GM23338 (cell line): ENCODE measurements around the gene PRMT3. TPM values are rescaled to one million over a fixed set of nuclear protein-coding genes. Genes with fewer than 3 reads are reported as not detected.

Source experiments
- ATAC-seq: fragments of 200-7000 bp; cut with Tn5 transposase; 3 replicates; pipeline ENCODE4 v1.9.1; 2020
- DNase-seq: peaks from one replicate; pipeline ENCODE4 v3.0.0-alpha.2; 2015; ENCODE audit warnings: low spot score
- H2AFZ ChIP-seq: fragments of 200-600 bp; sonication (generic); 2 replicates; pipeline ENCODE4 v1.8.0; 2016; ENCODE audit warnings: antibody characterized with exemption, mild to moderate bottlenecking, moderate library complexity
- H3F3A ChIP-seq: fragments of 200-600 bp; sonication (generic); replicated peaks from 2 replicates; pipeline ENCODE4 v1.8.0; 2017; ENCODE audit warnings: antibody characterized with exemption, mixed run types, low read depth
- H3K27ac ChIP-seq: fragments of 200-600 bp; sonication (generic); 2 replicates; pipeline ENCODE4 v1.6.1; 2016; ENCODE audit warnings: low read depth
- H3K27me3 ChIP-seq: fragments of 200-600 bp; sonication (generic); 2 replicates; pipeline ENCODE4 v1.8.0; 2016; ENCODE audit warnings: mild to moderate bottlenecking, mixed run types, moderate library complexity; ENCODE audit not compliant: insufficient read depth
- H3K36me3 ChIP-seq: fragments of 200-600 bp; sonication (generic); 2 replicates; pipeline ENCODE4 v1.8.0; 2016; ENCODE audit warnings: mild to moderate bottlenecking; ENCODE audit not compliant: insufficient read depth
- H3K4me1 ChIP-seq: fragments of 200-600 bp; sonication (generic); 2 replicates; pipeline ENCODE4 v1.8.0; 2016; ENCODE audit warnings: mild to moderate bottlenecking, moderate library complexity; ENCODE audit not compliant: insufficient read depth
- H3K4me2 ChIP-seq: fragments of 200-600 bp; sonication (generic); 2 replicates; pipeline ENCODE4 v1.7.1; 2017; ENCODE audit warnings: mixed run types
- H3K4me3 ChIP-seq: fragments of 200-600 bp; sonication (generic); 2 replicates; pipeline ENCODE4 v1.6.1; 2016; ENCODE audit warnings: mixed run types
- H3K79me2 ChIP-seq: fragments of 200-600 bp; sonication (generic); replicated peaks from 2 replicates; pipeline ENCODE4 v1.8.0; 2017; ENCODE audit warnings: mild to moderate bottlenecking; ENCODE audit not compliant: insufficient read depth
- H3K9me2 ChIP-seq: fragments of 200-600 bp; sonication (generic); 2 replicates; pipeline ENCODE4 v1.8.0; 2017; ENCODE audit not compliant: insufficient read depth
- H4K20me1 ChIP-seq: fragments of 200-600 bp; sonication (generic); replicated peaks from 2 replicates; pipeline ENCODE4 v1.8.0; 2017; ENCODE audit warnings: mild to moderate bottlenecking; ENCODE audit not compliant: insufficient read depth
- H3K27ac Mint-ChIP-seq: 2 replicates; pipeline ENCODE4 v1.8.0; 2020; ENCODE audit warnings: inconsistent platforms, mild to moderate bottlenecking, moderate library complexity, mixed read lengths
- H3K27me3 Mint-ChIP-seq: 3 replicates; pipeline ENCODE4 v1.8.0; 2022; ENCODE audit warnings: low read depth, mild to moderate bottlenecking, moderate library complexity, mixed read lengths, inconsistent platforms; ENCODE audit not compliant: insufficient read depth, poor library complexity
- H3K36me3 Mint-ChIP-seq: 3 replicates; pipeline ENCODE4 v1.8.0; 2021; ENCODE audit warnings: low read depth, mild to moderate bottlenecking, inconsistent platforms, moderate library complexity, mixed read lengths
- H3K4me1 Mint-ChIP-seq: 3 replicates; pipeline ENCODE4 v1.8.0; 2020; ENCODE audit warnings: mild to moderate bottlenecking, inconsistent platforms, mixed read lengths
- H3K4me3 Mint-ChIP-seq: 3 replicates; pipeline ENCODE4 v1.8.0; 2021; ENCODE audit warnings: moderate library complexity, mild to moderate bottlenecking, inconsistent platforms, mixed read lengths
- H3K9me3 Mint-ChIP-seq: 3 replicates; pipeline ENCODE4 v1.8.0; 2020; ENCODE audit warnings: moderate library complexity, mild to moderate bottlenecking, inconsistent platforms, mixed read lengths
- CREB1 ChIP-seq: fragments of 250-450 bp; sonication (Bioruptor Pico); IDR thresholded peaks from 2 replicates; pipeline ENCODE4 v1.5.0; 2020; ENCODE audit warnings: low read depth, mild to moderate bottlenecking, moderate library complexity
- EZH2 ChIP-seq: fragments of 200-600 bp; sonication (generic); IDR thresholded peaks from one replicate; pipeline ENCODE4 v1.8.0; 2017; ENCODE audit warnings: antibody characterized with exemption, mild to moderate bottlenecking, low read depth; ENCODE audit not compliant: unreplicated experiment
- EZH2phosphoT487 ChIP-seq: fragments of 200-600 bp; sonication (generic); IDR thresholded peaks from one replicate; pipeline ENCODE4 v1.8.1; 2018; ENCODE audit warnings: antibody characterized with exemption; ENCODE audit not compliant: unreplicated experiment
- NANOG ChIP-seq: IDR thresholded peaks from 2 replicates; pipeline ENCODE4 v1.6.1; 2016; ENCODE audit warnings: antibody characterized with exemption, borderline replicate concordance
- POLR2AphosphoS5 ChIP-seq: IDR thresholded peaks from 2 replicates; pipeline ENCODE4 v1.6.1; 2016; ENCODE audit warnings: antibody characterized with exemption, low read depth
- STAT1 ChIP-seq: IDR thresholded peaks from one replicate; pipeline ENCODE4 v1.6.1; 2016; ENCODE audit warnings: antibody characterized with exemption; ENCODE audit not compliant: unreplicated experiment
- ZNF114 ChIP-seq: fragments of 250-450 bp; sonication (Bioruptor Pico); IDR thresholded peaks from 2 replicates; pipeline ENCODE4 v1.5.0; 2020; ENCODE audit warnings: mild to moderate bottlenecking, moderate library complexity
- polyA plus RNA-seq: library from polyadenylated mRNA; unstranded; fragments of >200 nt; fragmentation: Nextera tagmentation; extraction: Ambion mirVana; gene quantifications from 2 replicates; pipeline ENCODE4 v1.2.1, GENCODE V29; 2016
- total RNA-seq: library from RNA; depleted of rRNA; stranded (reverse); fragments of >200 nt; shearing (Covaris generic); gene quantifications from 2 replicates; pipeline ENCODE4 v1.2.3, GENCODE V29; 2014
- TF ChIP-seq, protein P1 (sequence below): IDR thresholded peaks from one replicate; pipeline ENCODE4 v1.6.1; 2018; ENCODE audit warnings: antibody characterized with exemption; ENCODE audit not compliant: unreplicated experiment
- TF ChIP-seq, protein P2 (sequence below): IDR thresholded peaks from 2 replicates; pipeline ENCODE4 v1.6.1; 2016; ENCODE audit warnings: antibody characterized with exemption
- TF ChIP-seq, protein P3 (sequence below), 2 experiments: fragments of 200-600 bp in 1 of 2; sonication (generic) in 1 of 2; conservative IDR thresholded peaks; 2 replicates each; pipeline versions ENCODE4 v1.5.1 to v1.6.1; 2016 to 2017; ENCODE audit warnings: antibody characterized with exemption in 2 of 2, low read depth in 2 of 2, mild to moderate bottlenecking in 2 of 2, moderate library complexity in 1 of 2
- TF ChIP-seq, protein P4 (sequence below): fragments of 250-450 bp; sonication (Bioruptor Pico); IDR thresholded peaks from 2 replicates; pipeline ENCODE4 v1.5.0; 2020; ENCODE audit warnings: mild to moderate bottlenecking, moderate library complexity

PRMT3 gene
- total and polyA plus RNA-seq, 2 experiments from 2014 or later: 19.0 to 35.0 TPM

DNA sequence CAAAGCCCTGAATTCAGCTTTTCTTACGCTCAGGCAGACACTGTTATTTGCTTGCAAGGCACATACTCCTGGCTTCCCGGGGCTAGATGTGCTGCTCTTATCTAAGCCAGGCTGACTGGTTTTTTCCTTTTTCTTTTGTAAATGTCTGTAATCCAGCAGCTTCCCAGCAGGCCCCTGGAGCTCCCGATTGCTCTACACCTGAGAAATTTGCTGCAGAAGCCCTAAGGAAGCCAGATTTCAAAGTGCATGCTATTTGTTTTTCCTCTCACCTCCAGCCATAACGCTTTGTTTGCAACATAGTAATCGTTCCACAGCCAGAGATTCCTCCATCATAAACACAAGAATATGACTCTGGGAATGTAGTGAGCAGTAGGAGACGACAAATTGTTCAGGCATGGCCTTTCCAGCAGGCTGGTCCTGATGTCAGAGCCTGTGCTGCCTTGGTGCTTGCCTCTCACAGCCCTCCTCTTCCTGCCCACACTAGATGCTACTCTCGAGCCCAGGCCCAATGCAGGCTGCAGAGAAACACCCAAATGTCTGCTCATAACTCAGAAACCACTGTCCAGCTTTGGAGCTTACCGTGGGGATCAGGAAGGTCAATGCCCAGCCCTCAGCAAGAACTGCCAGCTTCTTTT lies 157.2 kb downstream of the PRMT3 start:
- DNase-seq (peak; percentile 57), ATAC-seq (peak; percentile 97)
- no peaks in the 10 kb centered on the region for H3K9me2 ChIP-seq
- H3F3A ChIP-seq: no peaks in the 10 kb centered on the region
- H2AFZ ChIP-seq: peak overlapping the region; percentile 57
- no peak overlapping the region; the same call in 2 of the 3 replicates for H3K4me3 Mint-ChIP-seq
- H3K4me2 ChIP-seq: 0 out of 2 replicates have a peak overlapping the region, but pooled peaks have one; percentile 44
- H4K20me1 ChIP-seq: no peaks in the 10 kb centered on the region
- H3K27ac ChIP-seq: no peak overlapping the region
- H3K27ac Mint-ChIP-seq: peak overlapping the region; percentile 3; the same call in 1 of the 2 replicates
- H3K27me3 Mint-ChIP-seq: peaks cover 4% of the 10 kb centered on the region
- H3K4me1 Mint-ChIP-seq: peaks cover 18% of the 10 kb centered on the region
- H3K36me3 Mint-ChIP-seq: 0 out of 3 replicates have a peak, but pooled peaks cover 2% of the 10 kb centered on the region
- H3K4me1 ChIP-seq: peaks cover 6% of the 10 kb centered on the region; the same call in 1 of the 2 replicates
- H3K27me3 ChIP-seq: no peaks in the 10 kb centered on the region
- no peaks in the 10 kb centered on the region for H3K36me3 ChIP-seq
- TF ChIP-seq EZH2phosphoT487: no peak
- TF ChIP-seq NANOG: no peak
- TF ChIP-seq, protein P1, sequence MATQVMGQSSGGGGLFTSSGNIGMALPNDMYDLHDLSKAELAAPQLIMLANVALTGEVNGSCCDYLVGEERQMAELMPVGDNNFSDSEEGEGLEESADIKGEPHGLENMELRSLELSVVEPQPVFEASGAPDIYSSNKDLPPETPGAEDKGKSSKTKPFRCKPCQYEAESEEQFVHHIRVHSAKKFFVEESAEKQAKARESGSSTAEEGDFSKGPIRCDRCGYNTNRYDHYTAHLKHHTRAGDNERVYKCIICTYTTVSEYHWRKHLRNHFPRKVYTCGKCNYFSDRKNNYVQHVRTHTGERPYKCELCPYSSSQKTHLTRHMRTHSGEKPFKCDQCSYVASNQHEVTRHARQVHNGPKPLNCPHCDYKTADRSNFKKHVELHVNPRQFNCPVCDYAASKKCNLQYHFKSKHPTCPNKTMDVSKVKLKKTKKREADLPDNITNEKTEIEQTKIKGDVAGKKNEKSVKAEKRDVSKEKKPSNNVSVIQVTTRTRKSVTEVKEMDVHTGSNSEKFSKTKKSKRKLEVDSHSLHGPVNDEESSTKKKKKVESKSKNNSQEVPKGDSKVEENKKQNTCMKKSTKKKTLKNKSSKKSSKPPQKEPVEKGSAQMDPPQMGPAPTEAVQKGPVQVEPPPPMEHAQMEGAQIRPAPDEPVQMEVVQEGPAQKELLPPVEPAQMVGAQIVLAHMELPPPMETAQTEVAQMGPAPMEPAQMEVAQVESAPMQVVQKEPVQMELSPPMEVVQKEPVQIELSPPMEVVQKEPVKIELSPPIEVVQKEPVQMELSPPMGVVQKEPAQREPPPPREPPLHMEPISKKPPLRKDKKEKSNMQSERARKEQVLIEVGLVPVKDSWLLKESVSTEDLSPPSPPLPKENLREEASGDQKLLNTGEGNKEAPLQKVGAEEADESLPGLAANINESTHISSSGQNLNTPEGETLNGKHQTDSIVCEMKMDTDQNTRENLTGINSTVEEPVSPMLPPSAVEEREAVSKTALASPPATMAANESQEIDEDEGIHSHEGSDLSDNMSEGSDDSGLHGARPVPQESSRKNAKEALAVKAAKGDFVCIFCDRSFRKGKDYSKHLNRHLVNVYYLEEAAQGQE: no peak
- TF ChIP-seq, protein P2, sequence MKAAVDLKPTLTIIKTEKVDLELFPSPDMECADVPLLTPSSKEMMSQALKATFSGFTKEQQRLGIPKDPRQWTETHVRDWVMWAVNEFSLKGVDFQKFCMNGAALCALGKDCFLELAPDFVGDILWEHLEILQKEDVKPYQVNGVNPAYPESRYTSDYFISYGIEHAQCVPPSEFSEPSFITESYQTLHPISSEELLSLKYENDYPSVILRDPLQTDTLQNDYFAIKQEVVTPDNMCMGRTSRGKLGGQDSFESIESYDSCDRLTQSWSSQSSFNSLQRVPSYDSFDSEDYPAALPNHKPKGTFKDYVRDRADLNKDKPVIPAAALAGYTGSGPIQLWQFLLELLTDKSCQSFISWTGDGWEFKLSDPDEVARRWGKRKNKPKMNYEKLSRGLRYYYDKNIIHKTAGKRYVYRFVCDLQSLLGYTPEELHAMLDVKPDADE: no peak
- no peak for TF ChIP-seq CREB1
- TF ChIP-seq, protein P3, sequence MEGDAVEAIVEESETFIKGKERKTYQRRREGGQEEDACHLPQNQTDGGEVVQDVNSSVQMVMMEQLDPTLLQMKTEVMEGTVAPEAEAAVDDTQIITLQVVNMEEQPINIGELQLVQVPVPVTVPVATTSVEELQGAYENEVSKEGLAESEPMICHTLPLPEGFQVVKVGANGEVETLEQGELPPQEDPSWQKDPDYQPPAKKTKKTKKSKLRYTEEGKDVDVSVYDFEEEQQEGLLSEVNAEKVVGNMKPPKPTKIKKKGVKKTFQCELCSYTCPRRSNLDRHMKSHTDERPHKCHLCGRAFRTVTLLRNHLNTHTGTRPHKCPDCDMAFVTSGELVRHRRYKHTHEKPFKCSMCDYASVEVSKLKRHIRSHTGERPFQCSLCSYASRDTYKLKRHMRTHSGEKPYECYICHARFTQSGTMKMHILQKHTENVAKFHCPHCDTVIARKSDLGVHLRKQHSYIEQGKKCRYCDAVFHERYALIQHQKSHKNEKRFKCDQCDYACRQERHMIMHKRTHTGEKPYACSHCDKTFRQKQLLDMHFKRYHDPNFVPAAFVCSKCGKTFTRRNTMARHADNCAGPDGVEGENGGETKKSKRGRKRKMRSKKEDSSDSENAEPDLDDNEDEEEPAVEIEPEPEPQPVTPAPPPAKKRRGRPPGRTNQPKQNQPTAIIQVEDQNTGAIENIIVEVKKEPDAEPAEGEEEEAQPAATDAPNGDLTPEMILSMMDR (conservative IDR thresholded peaks at IDR 0.05; ENCODE audit: low read depth in 2 of 2): no peak
- TF ChIP-seq POLR2AphosphoS5: no peak
- no peak for TF ChIP-seq EZH2
- no peak for TF ChIP-seq STAT1
- TF ChIP-seq, protein P4, sequence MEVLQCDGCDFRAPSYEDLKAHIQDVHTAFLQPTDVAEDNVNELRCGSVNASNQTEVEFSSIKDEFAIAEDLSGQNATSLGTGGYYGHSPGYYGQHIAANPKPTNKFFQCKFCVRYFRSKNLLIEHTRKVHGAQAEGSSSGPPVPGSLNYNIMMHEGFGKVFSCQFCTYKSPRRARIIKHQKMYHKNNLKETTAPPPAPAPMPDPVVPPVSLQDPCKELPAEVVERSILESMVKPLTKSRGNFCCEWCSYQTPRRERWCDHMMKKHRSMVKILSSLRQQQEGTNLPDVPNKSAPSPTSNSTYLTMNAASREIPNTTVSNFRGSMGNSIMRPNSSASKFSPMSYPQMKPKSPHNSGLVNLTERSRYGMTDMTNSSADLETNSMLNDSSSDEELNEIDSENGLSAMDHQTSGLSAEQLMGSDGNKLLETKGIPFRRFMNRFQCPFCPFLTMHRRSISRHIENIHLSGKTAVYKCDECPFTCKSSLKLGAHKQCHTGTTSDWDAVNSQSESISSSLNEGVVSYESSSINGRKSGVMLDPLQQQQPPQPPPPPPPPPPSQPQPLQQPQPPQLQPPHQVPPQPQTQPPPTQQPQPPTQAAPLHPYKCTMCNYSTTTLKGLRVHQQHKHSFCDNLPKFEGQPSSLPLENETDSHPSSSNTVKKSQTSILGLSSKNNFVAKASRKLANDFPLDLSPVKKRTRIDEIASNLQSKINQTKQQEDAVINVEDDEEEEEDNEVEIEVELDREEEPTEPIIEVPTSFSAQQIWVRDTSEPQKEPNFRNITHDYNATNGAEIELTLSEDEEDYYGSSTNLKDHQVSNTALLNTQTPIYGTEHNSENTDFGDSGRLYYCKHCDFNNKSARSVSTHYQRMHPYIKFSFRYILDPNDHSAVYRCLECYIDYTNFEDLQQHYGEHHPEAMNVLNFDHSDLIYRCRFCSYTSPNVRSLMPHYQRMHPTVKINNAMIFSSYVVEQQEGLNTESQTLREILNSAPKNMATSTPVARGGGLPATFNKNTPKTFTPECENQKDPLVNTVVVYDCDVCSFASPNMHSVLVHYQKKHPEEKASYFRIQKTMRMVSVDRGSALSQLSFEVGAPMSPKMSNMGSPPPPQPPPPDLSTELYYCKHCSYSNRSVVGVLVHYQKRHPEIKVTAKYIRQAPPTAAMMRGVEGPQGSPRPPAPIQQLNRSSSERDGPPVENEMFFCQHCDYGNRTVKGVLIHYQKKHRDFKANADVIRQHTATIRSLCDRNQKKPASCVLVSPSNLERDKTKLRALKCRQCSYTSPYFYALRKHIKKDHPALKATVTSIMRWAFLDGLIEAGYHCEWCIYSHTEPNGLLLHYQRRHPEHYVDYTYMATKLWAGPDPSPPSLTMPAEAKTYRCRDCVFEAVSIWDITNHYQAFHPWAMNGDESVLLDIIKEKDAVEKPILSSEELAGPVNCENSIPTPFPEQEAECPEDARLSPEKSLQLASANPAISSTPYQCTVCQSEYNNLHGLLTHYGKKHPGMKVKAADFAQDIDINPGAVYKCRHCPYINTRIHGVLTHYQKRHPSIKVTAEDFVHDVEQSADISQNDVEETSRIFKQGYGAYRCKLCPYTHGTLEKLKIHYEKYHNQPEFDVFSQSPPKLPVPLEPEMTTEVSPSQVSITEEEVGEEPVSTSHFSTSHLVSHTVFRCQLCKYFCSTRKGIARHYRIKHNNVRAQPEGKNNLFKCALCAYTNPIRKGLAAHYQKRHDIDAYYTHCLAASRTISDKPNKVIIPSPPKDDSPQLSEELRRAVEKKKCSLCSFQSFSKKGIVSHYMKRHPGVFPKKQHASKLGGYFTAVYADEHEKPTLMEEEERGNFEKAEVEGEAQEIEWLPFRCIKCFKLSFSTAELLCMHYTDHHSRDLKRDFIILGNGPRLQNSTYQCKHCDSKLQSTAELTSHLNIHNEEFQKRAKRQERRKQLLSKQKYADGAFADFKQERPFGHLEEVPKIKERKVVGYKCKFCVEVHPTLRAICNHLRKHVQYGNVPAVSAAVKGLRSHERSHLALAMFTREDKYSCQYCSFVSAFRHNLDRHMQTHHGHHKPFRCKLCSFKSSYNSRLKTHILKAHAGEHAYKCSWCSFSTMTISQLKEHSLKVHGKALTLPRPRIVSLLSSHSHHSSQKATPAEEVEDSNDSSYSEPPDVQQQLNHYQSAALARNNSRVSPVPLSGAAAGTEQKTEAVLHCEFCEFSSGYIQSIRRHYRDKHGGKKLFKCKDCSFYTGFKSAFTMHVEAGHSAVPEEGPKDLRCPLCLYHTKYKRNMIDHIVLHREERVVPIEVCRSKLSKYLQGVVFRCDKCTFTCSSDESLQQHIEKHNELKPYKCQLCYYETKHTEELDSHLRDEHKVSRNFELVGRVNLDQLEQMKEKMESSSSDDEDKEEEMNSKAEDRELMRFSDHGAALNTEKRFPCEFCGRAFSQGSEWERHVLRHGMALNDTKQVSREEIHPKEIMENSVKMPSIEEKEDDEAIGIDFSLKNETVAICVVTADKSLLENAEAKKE (CRISPR knock-in tag): no peak
- TF ChIP-seq ZNF114 (CRISPR knock-in tag): no peak
- H3K79me2 ChIP-seq: no peaks in the 10 kb centered on the region
- no peak overlapping the region for H3K4me3 ChIP-seq
- H3K9me3 Mint-ChIP-seq: peaks cover 3% of the 10 kb centered on the region; the same call in 1 of the 3 replicates
